AG09309 (cell line): ENCODE results near the gene MRRF.
"Not testable (repeated sequence)": the region's sequence is repeated elsewhere in the genome, so short reads cannot be mapped to it uniquely, and the experiment has no call there.

Source experiments
- DNase-seq: peaks from one replicate; pipeline ENCODE4 v3.0.0-alpha.2; 2010; ENCODE audit warnings: low read depth
- H3K4me3 ChIP-seq: 2 replicates; pipeline ENCODE4 v1.5.1; 2011; ENCODE audit warnings: mild to moderate bottlenecking, low read depth, low read length, moderate library complexity; ENCODE audit not compliant: control insufficient read depth
- CTCF ChIP-seq: IDR thresholded peaks from 2 replicates; pipeline ENCODE4 v1.5.1; 2011; ENCODE audit warnings: mild to moderate bottlenecking, low read depth, low read length, inconsistent platforms; ENCODE audit not compliant: insufficient read depth, control insufficient read depth; ENCODE audit errors: missing control alignments

The MRRF gene

GRCh38 chr9:122315534-122315933 lies 50.9 kb downstream of the MRRF start:
- no peak for TF ChIP-seq CTCF
- DNase-seq: no peak
- H3K4me3 ChIP-seq: no peak overlapping the region

- no peak overlapping the region for H3K4me3 ChIP-seq
- DNase-seq: no peak
- TF ChIP-seq CTCF: no peak
Measured at GRCh38 chr9:122318284-122318683, 53.6 kb downstream of the MRRF start.

- H3K4me3 ChIP-seq: no peak overlapping the region
- TF ChIP-seq CTCF: no peak
- no peak for DNase-seq
Measured at GRCh38 chr9:122320413-122320881, 55.8 kb downstream of the MRRF start.

- no peak overlapping the region for H3K4me3 ChIP-seq
- DNase-seq: no peak
- no peak for TF ChIP-seq CTCF
Measured at GRCh38 chr9:122322553-122322952, 57.9 kb downstream of the MRRF start.

GRCh38 chr9:122324665-122325064 lies 60.0 kb downstream of the MRRF start:
- DNase-seq, H3K4me3 ChIP-seq: not testable (repeated sequence)

GRCh38 chr9:122325124-122325523 lies 60.4 kb downstream of the MRRF start:
- no peak for DNase-seq
- H3K4me3 ChIP-seq: no peak overlapping the region
- no peak for TF ChIP-seq CTCF

- no peak overlapping the region for H3K4me3 ChIP-seq
- TF ChIP-seq CTCF: no peak
- no peak for DNase-seq
Measured at GRCh38 chr9:122327175-122327574, 62.5 kb downstream of the MRRF start.

GRCh38 chr9:122329597-122329996 lies 64.9 kb downstream of the MRRF start:
- no peak overlapping the region for H3K4me3 ChIP-seq
- TF ChIP-seq CTCF: no peak
- no peak for DNase-seq

GRCh38 chr9:122330466-122330865 lies 65.8 kb downstream of the MRRF start:
- not testable (repeated sequence) for DNase-seq, H3K4me3 ChIP-seq
